Measurements from ENCODE around the gene SDK1. TPM values are rescaled to one million over a fixed set of nuclear protein-coding genes. Genes with fewer than 3 reads are reported as not detected.

Gene SDK1
- total RNA-seq, 1 donor from 2014 or later = 4.3 TPM

- Mint-ChIP-seq H3K27me3 (ENCODE audit: unreplicated experiment) (no peaks in the 10 kb centered on the region), H3K4me1 (ENCODE audit: unreplicated experiment) (peaks cover 3% of the 10 kb centered on the region), H3K27ac (ENCODE audit: unreplicated experiment) (no peak overlapping the region), H3K36me3 (ENCODE audit: low read depth, unreplicated experiment) (no peaks in the 10 kb centered on the region), H3K4me3 (ENCODE audit: unreplicated experiment) (no peak overlapping the region), H3K9me3 (ENCODE audit: unreplicated experiment) (no peaks in the 10 kb centered on the region)
- DNase-seq (ENCODE audit: low spot score) = no peak
- TF ChIP-seq CTCF (IDR thresholded peaks at IDR 0.05; ENCODE audit: unreplicated experiment) = no peak
Measured at GRCh38 chr7:3318874-3319273, 17.8 kb downstream of the SDK1 start.

- Mint-ChIP-seq H3K27ac (ENCODE audit: unreplicated experiment) (no peak overlapping the region), H3K4me1 (ENCODE audit: unreplicated experiment) (peaks cover 3% of the 10 kb centered on the region), H3K36me3 (ENCODE audit: low read depth, unreplicated experiment) (no peaks in the 10 kb centered on the region), H3K4me3 (ENCODE audit: unreplicated experiment) (no peak overlapping the region), H3K27me3 (ENCODE audit: unreplicated experiment) (no peaks in the 10 kb centered on the region), H3K9me3 (ENCODE audit: unreplicated experiment) (no peaks in the 10 kb centered on the region)
- TF ChIP-seq CTCF (IDR thresholded peaks at IDR 0.05; ENCODE audit: unreplicated experiment) = no peak
- no peak for DNase-seq (ENCODE audit: low spot score)
Measured at GRCh38 chr7:3321206-3321605, 20.2 kb downstream of the SDK1 start.

GRCh38 chr7:3321745-3322144, 20.7 kb downstream of the SDK1 start:
- H3K4me1 Mint-ChIP-seq (ENCODE audit: unreplicated experiment) = peaks cover 3% of the 10 kb centered on the region
- no peaks in the 10 kb centered on the region for H3K27me3 Mint-ChIP-seq (ENCODE audit: unreplicated experiment)
- no peak overlapping the region for H3K27ac Mint-ChIP-seq (ENCODE audit: unreplicated experiment)
- no peak for TF ChIP-seq CTCF (IDR thresholded peaks at IDR 0.05; ENCODE audit: unreplicated experiment)
- no peaks in the 10 kb centered on the region for H3K36me3 Mint-ChIP-seq (ENCODE audit: low read depth, unreplicated experiment)
- H3K9me3 Mint-ChIP-seq (ENCODE audit: unreplicated experiment) = no peaks in the 10 kb centered on the region
- DNase-seq (ENCODE audit: low spot score) = no peak
- H3K4me3 Mint-ChIP-seq (ENCODE audit: unreplicated experiment) = no peak overlapping the region

GRCh38 chr7:3326246-3326645, 25.2 kb downstream of the SDK1 start:
- Mint-ChIP-seq H3K36me3 (ENCODE audit: low read depth, unreplicated experiment) (no peaks in the 10 kb centered on the region), H3K9me3 (ENCODE audit: unreplicated experiment) (no peaks in the 10 kb centered on the region), H3K4me3 (ENCODE audit: unreplicated experiment) (no peak overlapping the region), H3K4me1 (ENCODE audit: unreplicated experiment) (no peaks in the 10 kb centered on the region), H3K27me3 (ENCODE audit: unreplicated experiment) (no peaks in the 10 kb centered on the region), H3K27ac (ENCODE audit: unreplicated experiment) (no peak overlapping the region)
- no peak for DNase-seq (ENCODE audit: low spot score)
- TF ChIP-seq CTCF (IDR thresholded peaks at IDR 0.05; ENCODE audit: unreplicated experiment) = no peak

DNA sequence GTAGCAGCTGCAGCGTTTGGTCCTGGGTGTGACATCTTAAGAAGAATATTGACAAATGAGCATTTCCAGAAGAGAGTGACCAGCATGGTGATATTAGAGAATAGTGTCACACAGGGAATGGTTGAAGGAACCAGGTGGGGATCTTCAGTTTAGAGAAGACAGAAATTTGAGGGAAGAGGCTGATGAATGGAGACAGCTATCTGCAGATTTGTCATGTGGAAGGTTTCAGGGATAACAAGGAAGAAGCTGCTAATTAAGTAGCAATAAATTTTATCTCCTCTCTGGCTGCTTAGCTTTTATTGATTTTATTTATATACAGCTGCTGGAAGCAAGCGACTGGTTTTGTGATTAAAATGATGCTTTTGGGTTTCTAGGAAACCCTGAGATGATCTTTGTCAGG, 26.0 kb downstream of the SDK1 start:
- Mint-ChIP-seq H3K9me3 (ENCODE audit: unreplicated experiment) (no peaks in the 10 kb centered on the region), H3K4me3 (ENCODE audit: unreplicated experiment) (no peak overlapping the region), H3K4me1 (ENCODE audit: unreplicated experiment) (no peaks in the 10 kb centered on the region), H3K27me3 (ENCODE audit: unreplicated experiment) (no peaks in the 10 kb centered on the region), H3K27ac (ENCODE audit: unreplicated experiment) (no peak overlapping the region), H3K36me3 (ENCODE audit: low read depth, unreplicated experiment) (no peaks in the 10 kb centered on the region)
- DNase-seq (ENCODE audit: low spot score) = no peak
- no peak for TF ChIP-seq CTCF (IDR thresholded peaks at IDR 0.05; ENCODE audit: unreplicated experiment)

Measured in endothelial cell (in vitro differentiated cells).